ENCODE data around the gene GRIN3A.
A peak's percentile ranks its signal among the peaks of the same experiment; 100 is the strongest.
"Not testable (repeated sequence)": the region's sequence is repeated elsewhere in the genome, so short reads cannot be mapped to it uniquely, and the experiment has no call there.

Gene GRIN3A

GRCh38 chr9:101738566-101739183, at the start of gene GRIN3A:
Gene GRIN3A (minus strand): TSS chr9:101738647. CDS start chr9:101737979, 668 bp downstream.
- Mint-ChIP-seq H3K27me3 (ENCODE audit: low read depth) (peaks cover 72% of the 10 kb centered on the region), H3K4me1 (ENCODE audit: low read depth) (peaks cover 4% of the 10 kb centered on the region), H3K27ac (no peak within 1 kb of the TSS), H3K36me3 (ENCODE audit: low read depth) (no peaks in the 10 kb centered on the region), H3K4me3 (peak within 1 kb of the TSS; percentile 44), H3K9me3 (no peaks in the 10 kb centered on the region)

- Mint-ChIP-seq H3K4me1 (ENCODE audit: low read depth) (no peaks in the 10 kb centered on the region), H3K27me3 (ENCODE audit: low read depth) (no peaks in the 10 kb centered on the region), H3K9me3 (no peaks in the 10 kb centered on the region), H3K36me3 (ENCODE audit: low read depth) (no peaks in the 10 kb centered on the region), H3K27ac (no peak overlapping the region), H3K4me3 (no peak overlapping the region)
These were observed 49.4 kb upstream of the GRIN3A start for GRCh38 chr9:101787891-101788290.

GRCh38 chr9:101778332-101778731, 39.9 kb upstream of the GRIN3A start:
- no peaks in the 10 kb centered on the region for H3K9me3 Mint-ChIP-seq
- no peak overlapping the region for H3K4me3 Mint-ChIP-seq
- H3K36me3 Mint-ChIP-seq (ENCODE audit: low read depth): no peaks in the 10 kb centered on the region
- H3K4me1 Mint-ChIP-seq (ENCODE audit: low read depth): no peaks in the 10 kb centered on the region
- H3K27ac Mint-ChIP-seq: no peak overlapping the region
- H3K27me3 Mint-ChIP-seq (ENCODE audit: low read depth): no peaks in the 10 kb centered on the region

- H3K9me3 Mint-ChIP-seq: no peaks in the 10 kb centered on the region
- H3K4me3 Mint-ChIP-seq: no peak overlapping the region
- no peaks in the 10 kb centered on the region for H3K36me3 Mint-ChIP-seq (ENCODE audit: low read depth)
- H3K27me3 Mint-ChIP-seq (ENCODE audit: low read depth): no peaks in the 10 kb centered on the region
- no peaks in the 10 kb centered on the region for H3K4me1 Mint-ChIP-seq (ENCODE audit: low read depth)
- no peak overlapping the region for H3K27ac Mint-ChIP-seq
These were observed 26.0 kb upstream of the GRIN3A start for GRCh38 chr9:101764472-101764871.

- no peaks in the 10 kb centered on the region for H3K27me3 Mint-ChIP-seq (ENCODE audit: low read depth)
- H3K9me3 Mint-ChIP-seq: no peaks in the 10 kb centered on the region
- no peaks in the 10 kb centered on the region for H3K36me3 Mint-ChIP-seq (ENCODE audit: low read depth)
- no peak overlapping the region for H3K27ac Mint-ChIP-seq
- no peaks in the 10 kb centered on the region for H3K4me1 Mint-ChIP-seq (ENCODE audit: low read depth)
- no peak overlapping the region for H3K4me3 Mint-ChIP-seq
These were observed 20.0 kb upstream of the GRIN3A start for GRCh38 chr9:101758304-101758930.

- no peak overlapping the region for H3K27ac Mint-ChIP-seq
- H3K4me1 Mint-ChIP-seq (ENCODE audit: low read depth): no peaks in the 10 kb centered on the region
- H3K4me3 Mint-ChIP-seq: no peak overlapping the region
- no peaks in the 10 kb centered on the region for H3K9me3 Mint-ChIP-seq
- H3K36me3 Mint-ChIP-seq (ENCODE audit: low read depth): no peaks in the 10 kb centered on the region
- H3K27me3 Mint-ChIP-seq (ENCODE audit: low read depth): no peaks in the 10 kb centered on the region
These were observed 15.3 kb upstream of the GRIN3A start for GRCh38 chr9:101753716-101754115.

- H3K4me1 Mint-ChIP-seq (ENCODE audit: low read depth): no peaks in the 10 kb centered on the region
- H3K36me3 Mint-ChIP-seq (ENCODE audit: low read depth): no peaks in the 10 kb centered on the region
- H3K27me3 Mint-ChIP-seq (ENCODE audit: low read depth): no peaks in the 10 kb centered on the region
- H3K27ac Mint-ChIP-seq: no peak overlapping the region
- no peaks in the 10 kb centered on the region for H3K9me3 Mint-ChIP-seq
- H3K4me3 Mint-ChIP-seq: no peak overlapping the region
These were observed 13.4 kb upstream of the GRIN3A start for GRCh38 chr9:101751895-101752294.

GRCh38 chr9:101739311-101739710, 864 bp upstream of the GRIN3A start:
- Mint-ChIP-seq H3K27me3 (ENCODE audit: low read depth) (peaks cover 72% of the 10 kb centered on the region), H3K4me3 (no peak overlapping the region), H3K27ac (no peak overlapping the region), H3K36me3 (ENCODE audit: low read depth) (no peaks in the 10 kb centered on the region), H3K4me1 (ENCODE audit: low read depth) (peaks cover 4% of the 10 kb centered on the region), H3K9me3 (no peaks in the 10 kb centered on the region)

- H3K36me3 Mint-ChIP-seq (ENCODE audit: low read depth): no peaks in the 10 kb centered on the region
- H3K4me1 Mint-ChIP-seq (ENCODE audit: low read depth): peaks cover 4% of the 10 kb centered on the region
- H3K4me3 Mint-ChIP-seq: peak overlapping the region; percentile 44
- H3K27me3 Mint-ChIP-seq (ENCODE audit: low read depth): peaks cover 71% of the 10 kb centered on the region
- H3K27ac Mint-ChIP-seq: no peak overlapping the region
- H3K9me3 Mint-ChIP-seq: no peaks in the 10 kb centered on the region
These were observed 512 bp downstream of the GRIN3A start for GRCh38 chr9:101737705-101738565.

GRCh38 chr9:101737165-101737704, 1.2 kb downstream of the GRIN3A start:
- no peaks in the 10 kb centered on the region for H3K36me3 Mint-ChIP-seq (ENCODE audit: low read depth)
- no peak overlapping the region for H3K4me3 Mint-ChIP-seq
- no peak overlapping the region for H3K27ac Mint-ChIP-seq
- no peaks in the 10 kb centered on the region for H3K9me3 Mint-ChIP-seq
- H3K27me3 Mint-ChIP-seq (ENCODE audit: low read depth): peaks cover 69% of the 10 kb centered on the region
- H3K4me1 Mint-ChIP-seq (ENCODE audit: low read depth): peaks cover 4% of the 10 kb centered on the region

GRCh38 chr9:101736717-101737116, 1.7 kb downstream of the GRIN3A start:
- Mint-ChIP-seq H3K9me3 (no peaks in the 10 kb centered on the region), H3K36me3 (ENCODE audit: low read depth) (no peaks in the 10 kb centered on the region), H3K4me3 (no peak overlapping the region), H3K27me3 (ENCODE audit: low read depth) (peaks cover 65% of the 10 kb centered on the region), H3K4me1 (ENCODE audit: low read depth) (peaks cover 4% of the 10 kb centered on the region), H3K27ac (no peak overlapping the region)

GRCh38 chr9:101731429-101731828, 7.0 kb downstream of the GRIN3A start:
- H3K27me3 Mint-ChIP-seq (ENCODE audit: low read depth): peaks cover 29% of the 10 kb centered on the region
- no peaks in the 10 kb centered on the region for H3K4me1 Mint-ChIP-seq (ENCODE audit: low read depth)
- H3K36me3 Mint-ChIP-seq (ENCODE audit: low read depth): no peaks in the 10 kb centered on the region
- no peak overlapping the region for H3K27ac Mint-ChIP-seq
- no peaks in the 10 kb centered on the region for H3K9me3 Mint-ChIP-seq
- no peak overlapping the region for H3K4me3 Mint-ChIP-seq

- Mint-ChIP-seq H3K9me3 (no peaks in the 10 kb centered on the region), H3K27me3 (ENCODE audit: low read depth) (peaks cover 9% of the 10 kb centered on the region), H3K4me1 (ENCODE audit: low read depth) (no peaks in the 10 kb centered on the region), H3K36me3 (ENCODE audit: low read depth) (no peaks in the 10 kb centered on the region), H3K4me3 (no peak overlapping the region), H3K27ac (no peak overlapping the region)
These were observed 10.6 kb downstream of the GRIN3A start for GRCh38 chr9:101727612-101728524.

- H3K4me3 Mint-ChIP-seq; H3K4me1 Mint-ChIP-seq (ENCODE audit: low read depth); H3K27ac Mint-ChIP-seq; H3K27me3 Mint-ChIP-seq (ENCODE audit: low read depth); H3K36me3 Mint-ChIP-seq (ENCODE audit: low read depth); H3K9me3 Mint-ChIP-seq: not testable (repeated sequence)
These were observed 14.2 kb downstream of the GRIN3A start for GRCh38 chr9:101724271-101724670.
